Ishikawa (cell line): ENCODE results near the gene PCDH9.

ENCODE experiments used
- CEBPB ChIP-seq: IDR thresholded peaks from 2 replicates; pipeline ENCODE4 v1.6.1; 2012
- CREB1 ChIP-seq: IDR thresholded peaks from 2 replicates; pipeline ENCODE4 v1.6.1; 2012; ENCODE audit warnings: low read depth
- EGR1 ChIP-seq: IDR thresholded peaks from 2 replicates; pipeline ENCODE4 v1.6.1; 2012
- EP300 ChIP-seq: IDR thresholded peaks from 2 replicates; pipeline ENCODE4 v1.6.1; 2012; ENCODE audit warnings: borderline replicate concordance
- FOXM1 ChIP-seq: IDR thresholded peaks from 2 replicates; pipeline ENCODE4 v1.6.1; 2012; ENCODE audit warnings: low read depth, borderline replicate concordance
- NFIC ChIP-seq: IDR thresholded peaks from 2 replicates; pipeline ENCODE4 v1.6.1; 2012
- RAD21 ChIP-seq: IDR thresholded peaks from 2 replicates; pipeline ENCODE4 v1.6.1; 2012; ENCODE audit warnings: low read depth
- TAF1 ChIP-seq: IDR thresholded peaks from 2 replicates; pipeline ENCODE4 v1.6.1; 2012; ENCODE audit warnings: low read depth, mild to moderate bottlenecking
- TCF12 ChIP-seq: IDR thresholded peaks from 2 replicates; pipeline ENCODE4 v1.6.1; 2012; ENCODE audit warnings: low read depth
- TEAD4 ChIP-seq: IDR thresholded peaks from 2 replicates; pipeline ENCODE4 v1.6.1; 2012
- YY1 ChIP-seq: IDR thresholded peaks from 2 replicates; pipeline ENCODE4 v1.6.1; 2012; ENCODE audit warnings: low read depth
- ZBTB7A ChIP-seq: IDR thresholded peaks from 2 replicates; pipeline ENCODE4 v1.6.1; 2012; ENCODE audit warnings: low read depth
- TF ChIP-seq, protein P1 (sequence below): IDR thresholded peaks from 2 replicates; pipeline ENCODE4 v1.6.1; 2012; ENCODE audit warnings: low read depth, mild to moderate bottlenecking
- TF ChIP-seq, protein P2 (sequence below): IDR thresholded peaks from 2 replicates; pipeline ENCODE4 v1.6.1; 2012
- TF ChIP-seq, protein P3 (sequence below): IDR thresholded peaks from 2 replicates; pipeline ENCODE4 v1.6.1; 2012

Gene PCDH9

DNA sequence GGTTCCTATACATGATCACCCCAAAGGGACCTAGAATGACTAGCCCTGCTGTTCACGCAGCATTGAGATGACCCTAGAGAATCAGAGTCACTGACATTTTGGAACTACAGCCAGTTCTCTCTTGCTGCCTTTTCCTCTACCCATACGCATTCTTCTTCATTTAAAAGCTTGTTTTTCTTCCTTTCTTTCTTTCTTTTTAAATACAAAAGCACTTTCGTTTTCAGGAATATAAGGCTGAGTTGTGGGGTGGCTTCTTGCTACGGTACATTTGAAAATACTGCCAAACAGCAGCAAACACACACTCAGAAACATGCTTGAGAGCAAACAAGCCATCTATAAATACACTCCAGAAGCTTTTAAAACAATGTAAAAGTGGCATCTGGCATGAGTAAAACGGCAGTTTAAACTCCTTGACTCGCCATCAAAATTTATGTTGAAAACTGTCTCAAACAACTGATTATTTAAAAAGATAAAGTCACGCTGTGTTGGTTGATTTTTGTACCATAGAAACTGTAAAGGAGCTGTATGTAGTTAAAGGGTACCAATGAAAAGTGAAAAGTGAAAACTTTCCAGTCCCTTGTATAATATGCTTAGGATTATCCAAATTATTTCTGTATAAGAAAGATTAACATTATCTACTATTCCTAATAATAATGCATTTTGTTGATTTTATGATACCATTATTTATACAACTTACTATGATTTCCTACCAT lies 95.6 kb downstream of the PCDH9 start:
- no peak for TF ChIP-seq NFIC

DNA sequence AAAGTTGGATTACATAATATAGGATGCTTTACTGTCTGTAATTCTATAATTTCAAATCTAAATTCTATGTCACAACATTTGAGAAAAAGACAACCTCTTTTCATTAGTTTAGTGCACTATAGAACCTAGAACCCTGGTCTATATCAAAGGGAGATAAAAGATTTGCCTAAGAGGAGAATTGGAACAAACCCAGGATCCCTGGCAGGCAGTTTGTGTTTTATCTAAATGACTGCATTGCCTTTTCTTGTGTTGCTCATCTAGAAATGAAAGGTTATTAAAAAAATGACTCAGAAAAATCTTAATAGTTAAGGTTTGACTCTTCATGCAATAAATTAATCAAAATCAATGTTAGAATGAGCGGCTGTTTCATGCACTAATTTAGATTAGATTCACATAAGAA lies 96.7 kb downstream of the PCDH9 start:
- TF ChIP-seq, protein P1, sequence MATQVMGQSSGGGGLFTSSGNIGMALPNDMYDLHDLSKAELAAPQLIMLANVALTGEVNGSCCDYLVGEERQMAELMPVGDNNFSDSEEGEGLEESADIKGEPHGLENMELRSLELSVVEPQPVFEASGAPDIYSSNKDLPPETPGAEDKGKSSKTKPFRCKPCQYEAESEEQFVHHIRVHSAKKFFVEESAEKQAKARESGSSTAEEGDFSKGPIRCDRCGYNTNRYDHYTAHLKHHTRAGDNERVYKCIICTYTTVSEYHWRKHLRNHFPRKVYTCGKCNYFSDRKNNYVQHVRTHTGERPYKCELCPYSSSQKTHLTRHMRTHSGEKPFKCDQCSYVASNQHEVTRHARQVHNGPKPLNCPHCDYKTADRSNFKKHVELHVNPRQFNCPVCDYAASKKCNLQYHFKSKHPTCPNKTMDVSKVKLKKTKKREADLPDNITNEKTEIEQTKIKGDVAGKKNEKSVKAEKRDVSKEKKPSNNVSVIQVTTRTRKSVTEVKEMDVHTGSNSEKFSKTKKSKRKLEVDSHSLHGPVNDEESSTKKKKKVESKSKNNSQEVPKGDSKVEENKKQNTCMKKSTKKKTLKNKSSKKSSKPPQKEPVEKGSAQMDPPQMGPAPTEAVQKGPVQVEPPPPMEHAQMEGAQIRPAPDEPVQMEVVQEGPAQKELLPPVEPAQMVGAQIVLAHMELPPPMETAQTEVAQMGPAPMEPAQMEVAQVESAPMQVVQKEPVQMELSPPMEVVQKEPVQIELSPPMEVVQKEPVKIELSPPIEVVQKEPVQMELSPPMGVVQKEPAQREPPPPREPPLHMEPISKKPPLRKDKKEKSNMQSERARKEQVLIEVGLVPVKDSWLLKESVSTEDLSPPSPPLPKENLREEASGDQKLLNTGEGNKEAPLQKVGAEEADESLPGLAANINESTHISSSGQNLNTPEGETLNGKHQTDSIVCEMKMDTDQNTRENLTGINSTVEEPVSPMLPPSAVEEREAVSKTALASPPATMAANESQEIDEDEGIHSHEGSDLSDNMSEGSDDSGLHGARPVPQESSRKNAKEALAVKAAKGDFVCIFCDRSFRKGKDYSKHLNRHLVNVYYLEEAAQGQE: no peak

DNA sequence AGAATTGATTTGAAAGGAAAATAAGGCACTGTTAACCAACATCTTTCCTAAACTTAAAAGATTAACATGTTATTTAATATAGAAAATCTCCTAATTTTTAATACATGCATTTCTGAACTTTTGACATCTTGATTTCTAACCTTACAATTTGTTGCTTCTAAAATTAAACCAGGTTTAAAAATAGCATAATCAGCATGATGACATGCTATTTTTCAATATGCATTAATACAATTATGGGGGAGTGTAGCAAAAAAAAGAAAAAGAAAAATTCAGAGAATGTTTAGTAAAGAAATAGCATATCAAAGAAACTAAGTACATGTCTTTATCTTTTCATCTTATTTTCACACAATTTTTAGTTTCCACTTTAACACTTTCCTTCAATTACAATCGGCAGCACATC lies 98.7 kb downstream of the PCDH9 start:
- TF ChIP-seq TAF1: no peak

DNA sequence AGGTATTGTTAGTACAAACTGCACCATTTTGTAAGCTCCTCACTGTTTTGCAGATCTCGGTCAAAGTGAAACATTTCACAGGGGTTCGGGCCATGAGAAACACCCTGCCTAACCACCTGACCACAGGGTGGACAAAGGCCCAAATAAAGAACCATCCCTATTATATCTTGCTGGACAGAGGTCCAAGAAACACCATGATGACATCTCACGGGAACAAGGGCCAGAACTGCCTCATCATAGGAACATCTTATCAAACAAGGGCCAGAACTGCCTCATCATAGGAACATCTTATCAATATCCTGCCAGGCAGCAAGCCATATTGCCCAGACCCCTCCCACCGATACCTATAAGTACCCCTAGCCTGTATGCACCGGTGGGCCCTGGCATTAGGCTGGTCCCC lies 99.7 kb downstream of the PCDH9 start:
- TF ChIP-seq YY1: no peak

DNA sequence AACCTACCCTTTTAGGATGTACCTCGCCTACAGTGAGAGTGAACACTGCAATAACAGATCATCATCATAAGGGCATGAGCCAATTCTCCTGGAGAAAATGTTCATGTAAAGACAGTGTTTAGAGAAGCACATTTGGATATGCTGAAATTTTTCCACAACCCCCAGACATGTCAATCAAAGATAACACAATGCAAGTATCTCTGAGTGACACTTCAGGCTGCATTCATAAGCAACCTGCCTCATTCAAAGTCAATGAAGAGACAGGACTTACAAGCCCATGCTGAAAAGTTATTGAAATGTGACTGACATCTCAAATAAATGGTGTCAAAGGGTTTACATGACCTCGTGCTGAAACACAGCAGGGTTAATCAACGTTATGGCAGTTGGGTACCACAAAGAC lies 102.0 kb downstream of the PCDH9 start:
- TF ChIP-seq TCF12: no peak
- no peak for TF ChIP-seq TEAD4
- no peak for TF ChIP-seq EP300
- TF ChIP-seq CREB1: no peak
- TF ChIP-seq, protein P1: no peak
- TF ChIP-seq CEBPB: no peak

DNA sequence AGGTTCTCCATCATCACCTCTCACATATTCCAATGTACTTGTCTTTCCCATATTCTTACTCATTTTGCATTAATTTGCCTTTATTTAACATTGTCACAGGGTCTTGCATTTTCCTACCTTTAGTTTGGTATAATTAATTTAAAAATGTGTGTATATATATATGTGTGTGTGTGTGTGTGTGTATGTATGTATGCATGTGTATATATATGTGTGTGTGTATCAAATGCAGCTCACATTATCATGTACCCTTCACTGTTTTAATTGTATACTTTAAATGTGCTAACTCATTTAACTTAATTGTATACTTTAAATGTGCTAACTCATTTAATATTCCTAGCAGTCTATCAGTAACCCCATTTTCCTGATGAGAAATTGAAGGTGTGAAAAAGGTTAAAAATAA lies 104.5 kb downstream of the PCDH9 start:
- TF ChIP-seq, protein P1: no peak
- no peak for TF ChIP-seq NFIC
- no peak for TF ChIP-seq ZBTB7A
- no peak for TF ChIP-seq TAF1
- TF ChIP-seq EP300: no peak
- no peak for TF ChIP-seq CEBPB
- TF ChIP-seq TEAD4: no peak
- TF ChIP-seq, protein P2, sequence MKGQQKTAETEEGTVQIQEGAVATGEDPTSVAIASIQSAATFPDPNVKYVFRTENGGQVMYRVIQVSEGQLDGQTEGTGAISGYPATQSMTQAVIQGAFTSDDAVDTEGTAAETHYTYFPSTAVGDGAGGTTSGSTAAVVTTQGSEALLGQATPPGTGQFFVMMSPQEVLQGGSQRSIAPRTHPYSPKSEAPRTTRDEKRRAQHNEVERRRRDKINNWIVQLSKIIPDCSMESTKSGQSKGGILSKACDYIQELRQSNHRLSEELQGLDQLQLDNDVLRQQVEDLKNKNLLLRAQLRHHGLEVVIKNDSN: no peak
- no peak for TF ChIP-seq YY1
- no peak for TF ChIP-seq TCF12
- no peak for TF ChIP-seq CREB1
- TF ChIP-seq FOXM1: no peak
- no peak for TF ChIP-seq EGR1
- TF ChIP-seq RAD21: no peak
- TF ChIP-seq, protein P3, sequence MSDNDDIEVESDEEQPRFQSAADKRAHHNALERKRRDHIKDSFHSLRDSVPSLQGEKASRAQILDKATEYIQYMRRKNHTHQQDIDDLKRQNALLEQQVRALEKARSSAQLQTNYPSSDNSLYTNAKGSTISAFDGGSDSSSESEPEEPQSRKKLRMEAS: no peak

DNA sequence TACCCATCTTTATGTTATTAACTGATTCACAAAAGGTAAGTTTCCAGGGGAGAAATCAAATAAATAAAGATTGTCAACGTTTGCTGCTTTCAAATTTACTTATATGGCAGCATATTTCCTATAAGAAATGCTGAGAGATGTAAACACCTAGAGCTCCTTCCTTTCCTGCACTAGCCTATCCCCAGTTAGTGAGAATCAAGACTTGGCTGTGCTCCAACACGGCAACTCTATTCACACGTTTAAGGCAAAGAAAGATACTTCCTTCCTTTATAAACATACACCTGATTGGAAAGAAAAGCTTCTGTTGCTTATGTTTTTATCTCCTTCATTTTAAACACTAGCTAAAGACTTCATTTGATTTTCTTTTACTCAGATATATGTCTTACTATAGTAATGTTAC lies 107.0 kb downstream of the PCDH9 start:
- TF ChIP-seq YY1 (no peak), NFIC (0 out of 2 replicates have a peak, but pooled peaks have one; percentile 23), TAF1 (no peak), TCF12 (no peak)
